DMS153 treated with DMSO at 0.1 percent for 48 hours (cell line): ENCODE data around the gene ATXN7.

Source experiments
- DNase-seq: peaks from one replicate; lab custom pipeline; 2025; ENCODE audit not compliant: unreplicated experiment; lab: John Stamatoyannopoulos, UW

ATXN7 gene

DNA sequence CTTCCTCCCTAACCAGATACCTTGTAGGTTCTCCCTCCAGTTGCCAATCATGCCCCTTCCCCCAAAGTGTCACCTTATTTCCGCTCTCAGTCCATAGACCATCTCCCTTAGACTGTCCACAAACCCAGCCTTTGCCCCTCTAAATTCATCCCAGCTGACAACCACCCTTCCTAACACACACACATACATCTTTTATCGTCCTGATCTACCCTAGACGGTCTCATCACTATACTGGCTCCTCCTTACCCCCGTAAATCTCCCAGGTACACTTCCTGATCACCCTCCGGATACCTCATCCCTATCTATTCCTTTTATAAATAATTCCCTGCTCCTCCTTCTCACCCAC is 890 bp upstream of the ATXN7 start:
- DNase-seq: no peak

DNA sequence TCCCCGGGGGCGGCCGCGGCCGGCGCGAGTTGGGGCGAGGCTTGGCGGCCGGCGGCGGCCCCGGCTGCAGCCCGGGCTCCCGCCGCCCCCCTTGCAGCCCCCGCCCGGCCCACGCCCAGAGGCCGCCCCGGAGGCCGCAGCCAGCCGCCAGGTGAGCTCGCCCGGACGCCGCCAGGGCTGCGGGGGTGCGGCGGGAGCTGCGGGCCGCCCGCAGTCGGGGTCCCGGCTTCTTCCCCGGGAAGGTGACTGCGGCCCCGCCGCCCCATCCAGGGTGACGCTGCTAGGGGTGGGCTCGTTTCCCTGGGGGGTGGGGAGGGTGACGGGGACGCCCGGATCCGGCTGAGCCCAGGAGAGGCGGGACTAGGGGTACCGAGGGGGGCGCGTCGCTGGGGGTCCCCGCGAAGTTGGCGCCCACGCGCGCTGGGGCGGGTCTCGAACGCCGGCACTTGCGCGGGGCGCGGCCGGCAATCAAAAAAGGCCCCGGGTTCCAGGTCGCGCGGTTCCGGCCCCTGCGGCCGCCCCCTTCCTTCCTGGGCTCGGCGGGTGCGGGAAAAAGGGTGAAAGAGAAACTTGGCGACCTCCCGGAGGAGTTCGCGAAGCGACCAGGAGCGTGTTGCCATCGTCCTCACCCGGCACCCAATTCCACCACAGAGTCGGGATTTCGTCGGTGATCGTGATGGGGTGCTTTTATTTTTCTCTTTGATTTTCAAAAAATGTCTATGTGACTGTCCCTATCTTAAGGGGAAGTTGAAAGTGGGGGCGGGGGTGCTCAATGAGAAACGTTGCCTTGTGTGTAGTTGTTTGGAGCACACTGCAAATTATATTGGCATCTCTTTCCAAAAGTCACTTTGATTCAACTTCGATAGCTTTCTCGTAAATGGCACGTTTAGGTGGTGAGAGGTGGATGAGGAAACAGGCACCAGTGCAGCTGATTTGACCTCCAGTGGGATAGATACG is 619 bp downstream of the ATXN7 start:
- DNase-seq: no peak

DNA sequence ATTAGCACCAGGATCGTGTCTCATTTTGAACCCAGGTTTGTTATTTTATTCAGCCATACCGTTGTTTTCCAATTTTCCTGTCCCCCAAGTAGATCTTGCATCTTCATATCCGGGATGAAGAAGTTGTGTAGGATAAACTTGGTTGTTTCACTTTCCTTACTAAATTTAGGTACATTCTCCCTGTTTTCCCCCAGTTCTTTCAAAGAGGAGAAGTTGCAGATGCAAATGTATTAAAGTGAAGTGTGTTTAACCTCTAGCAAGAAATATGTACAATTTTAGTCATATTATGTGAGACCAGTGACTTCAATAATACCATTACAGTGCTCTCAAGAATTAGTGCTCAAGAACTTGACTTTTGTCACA is 1.3 kb downstream of the ATXN7 start:
- no peak for DNase-seq

DNA sequence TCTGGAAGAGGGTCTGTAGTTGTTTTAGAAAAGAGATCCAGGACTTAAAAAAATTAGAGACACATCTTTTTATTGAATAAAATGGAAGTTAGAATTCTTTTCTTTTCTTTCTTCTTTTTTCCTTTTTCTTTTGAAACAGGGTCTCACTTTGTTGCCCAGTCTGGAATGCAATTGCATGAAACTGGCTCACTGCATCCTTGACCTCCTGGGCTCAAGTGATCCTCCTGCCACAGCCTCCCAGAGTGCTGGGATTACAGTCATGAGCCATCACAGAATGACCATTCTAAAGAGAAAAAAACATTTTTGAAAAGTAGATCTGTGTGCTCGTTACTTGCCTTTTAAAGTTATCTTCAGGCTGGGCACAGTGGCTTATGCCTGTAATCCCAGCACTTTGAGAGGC is 3.6 kb downstream of the ATXN7 start:
- no peak for DNase-seq

DNA sequence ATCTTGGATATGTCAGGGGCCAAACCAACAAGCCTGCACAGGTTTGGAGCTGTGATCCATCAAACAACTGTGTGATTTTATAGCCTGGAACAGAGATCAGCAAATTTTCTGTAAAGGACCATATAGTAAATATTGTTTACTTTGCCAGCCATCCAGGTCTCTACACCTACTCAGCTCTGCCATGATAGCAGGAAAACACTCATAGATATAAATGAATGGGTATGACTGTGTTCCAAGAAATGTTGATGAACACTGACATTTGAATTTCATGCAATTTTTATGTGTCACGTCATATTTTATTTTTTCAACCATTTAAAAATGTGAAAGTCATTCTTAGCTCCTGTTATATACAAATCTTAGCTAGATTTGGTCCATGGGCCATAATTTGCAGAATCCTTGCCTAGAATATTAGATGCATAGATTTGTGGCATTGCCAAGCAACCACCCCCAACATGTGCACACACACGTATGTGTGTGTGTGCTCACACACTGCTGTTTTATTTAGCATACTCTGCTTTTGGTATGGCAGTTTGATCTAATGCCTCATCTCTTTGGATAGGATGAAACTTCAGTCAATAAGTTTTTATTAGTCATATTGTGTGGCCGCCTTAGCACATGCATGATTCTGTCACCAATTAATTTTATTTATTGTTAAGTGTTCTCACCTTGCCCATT is 6.4 kb downstream of the ATXN7 start:
- DNase-seq: no peak

DNA sequence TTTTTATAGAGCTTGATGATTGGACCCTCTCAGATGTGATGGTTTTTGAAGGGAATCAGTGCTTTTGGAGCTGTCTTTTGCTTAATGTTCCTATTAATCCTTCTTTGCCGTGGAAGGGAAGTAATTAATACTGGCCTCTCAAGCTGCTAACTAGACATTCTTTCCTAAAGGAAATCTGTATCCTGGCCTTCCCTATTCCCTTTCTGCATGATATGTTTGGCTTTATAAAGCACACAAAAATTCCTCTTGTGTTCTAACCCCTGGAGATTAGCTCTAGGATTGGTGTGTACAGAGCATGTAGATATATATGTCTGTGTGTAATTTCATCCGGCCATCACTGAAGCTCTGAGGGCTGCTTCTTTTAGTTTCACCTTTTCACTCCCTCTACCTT is 6.9 kb downstream of the ATXN7 start:
- DNase-seq: no peak

DNA sequence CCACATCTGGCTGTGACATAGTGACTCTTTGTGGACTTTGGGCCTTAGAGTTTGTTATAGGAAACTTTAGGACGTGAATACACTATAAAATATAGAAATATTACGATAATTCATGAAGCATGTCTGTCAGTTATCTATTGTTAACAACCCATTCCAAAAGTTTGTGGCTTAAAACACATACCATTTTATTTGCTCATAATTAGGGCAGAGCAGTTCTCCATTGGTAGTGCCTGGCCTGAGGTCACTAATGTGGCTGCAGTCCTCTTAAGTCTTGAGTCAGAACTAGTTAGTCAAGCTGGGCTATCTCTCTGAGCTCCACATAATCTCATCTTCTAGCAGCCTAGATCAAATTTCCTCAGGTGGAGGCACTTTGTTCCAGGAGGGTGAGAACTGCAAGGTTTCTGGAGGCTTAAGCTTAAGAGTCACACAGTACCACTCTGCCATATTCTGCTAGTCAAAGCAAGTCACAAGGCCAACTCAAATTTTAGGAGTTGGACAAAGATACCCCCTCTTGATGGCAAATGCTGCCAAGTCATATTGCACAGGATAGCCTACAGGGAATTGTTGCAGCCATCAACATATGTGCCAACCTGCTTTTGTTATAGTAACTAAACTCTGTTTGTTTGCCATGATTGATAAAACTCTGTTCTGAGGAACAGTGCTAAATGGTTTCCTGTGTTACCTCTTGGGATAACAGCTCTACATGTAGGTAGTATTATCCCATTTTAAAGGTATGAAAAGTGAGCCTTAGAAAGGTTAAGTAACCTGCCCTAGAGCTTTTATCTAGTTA is 8.7 kb downstream of the ATXN7 start:
- DNase-seq: no peak

DNA sequence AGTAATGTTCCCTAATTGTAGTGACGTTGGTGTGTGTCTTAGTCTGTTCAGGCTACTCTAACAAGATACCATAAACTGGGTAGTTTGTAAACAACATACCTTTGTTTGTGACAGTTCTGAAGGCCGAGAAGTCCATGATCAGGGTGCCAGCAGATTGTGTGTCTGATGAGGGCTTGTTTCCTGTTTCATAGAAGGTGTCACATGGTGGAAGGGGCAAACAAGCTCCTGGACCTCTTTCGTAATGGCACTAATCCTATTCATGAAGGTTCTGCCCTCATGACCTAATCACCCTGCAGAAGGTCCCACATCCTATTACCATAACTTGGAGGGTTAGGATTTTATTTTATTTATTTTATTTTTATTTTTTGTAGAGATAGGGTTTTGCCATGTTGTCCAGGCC is 11.1 kb downstream of the ATXN7 start:
- no peak for DNase-seq

DNA sequence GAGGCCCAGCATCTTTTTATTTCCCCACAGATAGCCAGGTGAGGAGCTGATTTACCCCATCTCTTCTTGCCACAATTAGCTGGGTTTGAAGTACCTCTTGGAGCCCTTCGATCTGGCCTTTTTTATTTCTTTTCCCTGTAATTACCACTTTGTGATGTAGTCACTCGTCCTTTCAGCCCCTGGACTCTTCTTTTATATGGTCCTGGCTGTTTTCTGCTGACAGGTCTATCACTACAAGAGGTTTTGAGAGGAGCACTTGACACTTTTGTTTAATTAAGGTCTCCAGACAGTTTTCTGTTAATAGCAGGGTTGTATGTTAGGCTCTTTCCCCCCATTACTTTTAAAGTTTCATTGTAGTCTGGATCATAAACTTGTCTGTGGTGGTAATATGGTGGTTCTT is 11.8 kb downstream of the ATXN7 start:
- DNase-seq: peak; percentile 10

DNA sequence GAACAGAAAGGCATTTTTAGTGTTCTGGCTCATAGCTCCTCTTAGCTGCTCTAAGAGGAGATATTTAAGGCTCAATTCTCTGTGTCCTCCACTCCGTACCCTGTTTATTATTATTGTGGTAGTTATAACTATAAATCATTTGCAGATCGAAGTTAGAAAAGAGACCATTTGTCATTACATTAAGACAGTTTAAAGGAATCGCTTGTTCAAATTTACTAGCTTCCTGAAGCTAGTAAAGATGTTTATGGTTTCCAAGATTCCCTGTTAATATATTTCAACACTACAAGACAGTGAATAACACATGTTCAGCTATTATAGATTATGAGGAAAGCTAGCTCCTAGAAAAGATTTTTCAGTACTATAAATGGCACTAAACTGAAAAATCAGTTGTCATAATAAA is 12.6 kb downstream of the ATXN7 start:
- DNase-seq: no peak

DNA sequence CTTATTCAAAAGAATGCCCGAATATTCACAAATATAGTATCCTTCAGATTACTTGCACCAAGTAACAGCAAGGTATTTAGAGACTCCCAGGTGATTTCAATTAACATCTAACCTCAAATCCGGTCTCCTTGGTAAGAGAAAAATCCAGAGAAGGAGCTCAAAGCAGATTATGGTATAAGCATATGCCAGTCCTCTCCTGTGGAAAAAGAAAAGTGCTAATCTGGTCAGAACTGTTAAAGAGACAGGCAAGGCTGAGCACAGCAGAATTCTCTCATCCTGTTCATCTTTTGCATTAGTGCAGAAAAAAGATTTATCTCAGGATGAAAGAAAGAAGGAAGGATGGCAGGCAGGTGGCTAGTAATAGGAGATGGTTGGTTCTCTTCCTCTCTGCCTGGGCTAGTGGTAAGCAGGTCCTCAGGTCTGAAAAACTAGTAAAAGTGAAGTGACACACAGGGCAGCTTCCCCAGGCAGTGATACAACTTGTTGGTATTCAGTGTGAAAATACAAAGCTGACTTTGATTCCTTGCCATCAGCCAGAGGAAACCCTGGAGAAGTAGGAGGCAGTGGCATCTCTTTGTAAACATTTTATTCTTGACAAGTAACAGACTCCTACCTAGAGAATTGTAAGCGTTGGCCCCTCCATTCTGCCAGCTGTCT is 14.2 kb downstream of the ATXN7 start:
- DNase-seq: no peak

DNA sequence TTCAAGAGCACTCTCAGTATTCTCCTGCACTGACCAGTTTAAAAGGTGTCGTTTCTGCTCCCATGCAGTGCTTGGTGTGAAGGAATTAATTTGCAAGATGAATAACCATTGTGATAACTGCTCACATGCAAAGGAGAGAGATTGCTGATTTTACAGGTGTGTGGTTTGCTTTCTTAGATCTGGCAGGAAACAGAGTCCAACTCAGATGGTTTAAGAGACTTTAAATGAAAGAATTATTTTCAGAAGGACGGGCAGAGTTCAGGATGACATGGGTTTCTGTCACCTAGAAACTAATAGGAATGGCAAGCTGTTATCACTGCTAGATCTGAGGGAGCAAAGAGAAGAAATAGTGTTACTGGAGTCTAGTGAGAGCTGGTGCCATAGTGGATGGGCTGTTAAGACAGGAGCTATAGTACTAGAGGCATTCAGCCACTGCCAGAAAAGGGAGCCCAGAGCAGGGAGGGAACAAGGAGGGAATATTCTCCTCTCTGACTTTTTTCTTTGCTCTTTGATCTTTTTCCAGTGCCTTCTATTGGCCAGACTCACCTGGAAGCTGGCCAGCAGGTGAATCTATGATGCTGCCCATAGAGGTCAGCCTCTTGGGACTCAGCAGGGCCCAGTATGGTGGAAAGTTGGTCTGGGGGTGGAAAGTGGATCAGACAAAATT is 14.9 kb downstream of the ATXN7 start:
- no peak for DNase-seq

DNA sequence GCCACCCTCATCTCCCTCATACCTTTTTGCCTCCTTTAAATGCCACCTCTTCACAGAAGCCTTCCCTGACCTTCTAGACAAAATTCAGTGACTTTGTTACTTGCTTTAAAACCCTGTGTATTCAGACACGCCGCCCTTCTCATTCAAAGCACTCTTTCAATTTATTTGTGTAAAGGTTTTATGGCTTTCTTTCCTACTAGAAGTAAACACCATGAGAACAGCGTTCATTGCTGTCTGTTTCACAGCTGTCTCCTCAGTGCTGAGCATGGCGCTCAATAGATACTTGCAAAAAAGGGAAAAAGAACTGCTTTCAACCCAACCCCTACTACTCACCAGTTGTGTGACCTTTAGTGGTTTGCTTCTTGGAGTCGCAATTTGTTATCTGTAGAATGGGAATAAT is 17.0 kb downstream of the ATXN7 start:
- DNase-seq: no peak

DNA sequence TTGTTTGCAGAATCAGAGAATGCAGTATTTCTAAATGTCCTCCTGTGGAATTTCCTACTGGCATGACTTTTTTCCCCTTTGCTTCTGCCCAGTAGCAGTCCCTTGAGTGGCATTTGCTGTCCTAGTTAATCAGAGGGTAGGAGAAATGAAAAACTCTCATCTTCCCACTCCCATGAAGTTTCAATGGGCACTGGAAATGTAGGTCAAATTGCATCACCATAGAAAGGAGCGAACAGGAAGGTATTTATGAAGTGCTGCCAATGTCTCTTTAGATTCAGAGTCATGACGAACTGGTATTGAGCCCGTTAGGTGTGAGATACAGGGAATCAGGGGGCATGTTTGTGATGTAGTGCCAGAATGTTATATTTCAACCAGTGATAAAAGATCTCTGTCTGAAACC is 23.2 kb downstream of the ATXN7 start:
- DNase-seq: no peak

DNA sequence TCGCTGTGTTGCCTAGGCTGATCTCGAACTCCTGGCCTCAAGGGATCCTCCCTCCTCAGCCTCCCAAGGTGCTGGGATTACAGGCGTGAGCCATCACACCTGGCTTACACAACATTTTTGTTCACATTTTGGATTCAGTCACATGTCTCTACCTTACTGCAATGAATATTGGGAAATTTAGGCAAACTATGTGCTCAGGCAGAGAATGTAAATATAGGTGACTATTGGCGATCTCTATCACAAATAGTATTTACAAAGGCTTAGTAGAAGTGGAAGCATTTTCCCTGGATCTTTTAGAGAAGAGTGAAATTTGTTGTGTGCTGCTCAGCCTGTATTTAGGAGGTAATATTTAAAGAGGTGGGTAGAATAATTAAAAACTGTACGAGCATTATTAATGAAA is 27.9 kb downstream of the ATXN7 start:
- no peak for DNase-seq

DNA sequence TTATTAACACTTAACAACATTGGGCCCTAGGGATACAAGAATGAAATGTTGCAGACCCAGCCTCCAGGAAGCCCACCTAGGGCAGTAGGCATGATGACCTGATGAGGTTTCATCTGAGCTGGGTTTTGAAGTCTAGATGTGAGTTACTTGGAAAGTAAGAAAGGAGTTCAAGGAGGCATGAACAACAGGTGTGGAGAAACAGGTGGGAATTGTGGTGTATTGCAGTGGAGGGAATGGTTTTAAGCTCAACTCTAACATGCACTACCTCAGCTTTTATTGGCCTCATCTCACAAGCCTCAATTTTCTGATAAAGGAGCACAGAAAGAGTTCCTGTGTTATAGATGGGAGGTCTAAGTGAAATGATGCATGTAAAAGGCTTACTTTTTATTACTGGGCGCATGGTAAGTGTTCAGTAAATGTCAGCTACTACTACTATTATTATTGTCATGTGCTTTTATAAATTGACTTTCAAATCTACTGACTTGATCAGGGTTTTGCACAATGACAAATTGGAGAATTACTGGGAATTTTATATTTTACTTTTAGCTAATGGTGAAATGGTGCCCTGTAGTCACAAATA is 29.2 kb downstream of the ATXN7 start:
- DNase-seq: no peak

DNA sequence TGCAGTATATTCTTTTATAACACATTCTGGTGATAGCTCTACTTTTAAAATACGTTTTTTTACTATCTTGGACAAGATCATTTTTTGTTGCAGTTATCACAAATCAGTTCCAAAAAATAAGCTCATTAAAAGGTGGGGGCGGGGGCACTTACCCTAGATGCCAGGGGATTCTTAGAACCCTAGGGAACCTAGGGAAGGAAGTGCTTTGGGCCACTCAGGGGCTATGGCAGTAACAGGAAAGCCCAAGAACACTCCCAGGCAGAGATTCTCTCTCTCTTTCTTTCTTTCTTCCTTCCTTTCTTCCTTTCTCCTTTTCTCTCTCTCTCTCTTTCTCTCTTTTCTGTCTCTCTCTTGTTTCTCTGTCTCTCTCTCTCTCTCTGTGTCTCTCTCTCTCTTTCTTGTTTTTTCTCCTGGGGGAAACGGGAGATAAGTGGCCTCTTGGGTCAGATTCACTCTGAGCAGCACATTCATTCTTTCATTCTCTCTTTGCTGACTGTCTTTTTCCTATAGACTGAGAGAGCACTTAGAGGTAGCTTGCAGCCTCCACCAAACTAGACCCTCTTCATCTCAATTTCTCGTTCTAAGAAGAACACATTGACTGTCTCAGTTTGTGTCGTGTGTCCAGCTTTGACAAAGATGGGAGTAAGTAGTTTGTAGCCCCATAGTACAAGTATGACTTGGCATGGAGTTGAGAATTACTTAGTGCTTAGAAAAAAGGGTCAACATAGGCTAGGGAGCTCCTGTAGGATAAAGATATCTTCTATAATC is 31.9 kb downstream of the ATXN7 start:
- DNase-seq: no peak

DNA sequence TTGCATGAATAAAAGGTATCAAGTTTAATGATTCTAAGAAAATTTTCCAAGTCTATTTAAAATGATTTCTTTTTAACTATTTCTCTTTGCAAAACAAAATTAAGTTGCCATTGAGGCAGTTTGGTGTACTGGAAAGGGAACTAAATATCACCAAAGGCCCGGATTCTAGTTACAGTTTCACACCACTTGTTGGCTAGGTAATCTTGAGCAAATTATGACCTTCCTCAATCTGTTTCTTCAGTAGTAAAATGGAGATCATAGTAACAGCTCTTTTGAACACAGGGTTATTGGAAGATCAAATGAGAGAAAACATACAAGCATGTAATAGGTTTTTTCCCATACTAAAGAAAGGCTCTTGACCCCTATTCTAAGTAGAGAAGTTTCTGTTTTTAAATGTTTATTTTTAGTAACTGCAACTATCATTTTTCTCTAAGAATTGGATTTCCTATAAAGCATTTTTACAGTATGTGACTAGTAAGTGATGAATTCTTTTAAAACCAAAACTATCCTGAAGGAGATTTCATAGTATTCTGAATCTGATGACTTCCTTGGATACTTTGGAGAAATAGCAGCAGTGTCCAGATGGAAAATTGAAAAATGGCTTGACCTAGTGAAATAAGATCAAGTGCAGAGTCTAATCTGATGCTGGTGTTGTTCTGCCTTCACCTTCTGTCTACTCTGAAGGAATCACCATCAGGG is 32.8 kb downstream of the ATXN7 start:
- DNase-seq: no peak

DNA sequence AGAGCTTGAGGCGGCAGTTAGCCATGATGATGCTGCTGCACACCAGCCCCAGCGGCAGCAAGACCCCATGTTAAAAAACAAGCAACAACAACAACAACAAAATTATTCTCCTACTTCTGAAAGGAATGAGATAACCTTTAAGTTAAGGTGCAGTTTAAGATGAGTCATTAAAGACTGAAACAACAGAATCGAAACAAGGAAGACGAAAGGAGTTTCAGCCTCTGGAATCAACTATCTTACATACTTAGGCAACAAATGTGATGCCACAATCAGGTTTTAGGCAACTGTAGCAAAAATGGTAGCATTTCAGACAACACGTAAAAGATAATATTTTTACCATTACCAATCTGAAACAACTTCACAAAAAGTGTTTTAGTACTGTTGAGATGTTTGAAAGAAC is 36.3 kb downstream of the ATXN7 start:
- DNase-seq: no peak
